Endothelial cell (in vitro differentiated cells): ENCODE data around the gene ATP5F1D. TPM values are rescaled to one million over a fixed set of nuclear protein-coding genes. Genes with fewer than 3 reads are reported as not detected.

Source experiments
- DNase-seq: peaks from one replicate; pipeline ENCODE4 v3.0.0; 2021; ENCODE audit warnings: low spot score
- H3K27ac Mint-ChIP-seq: one replicate; pipeline ENCODE4 v1.8.0; 2021; ENCODE audit warnings: mixed read lengths, inconsistent platforms; ENCODE audit not compliant: unreplicated experiment
- H3K27me3 Mint-ChIP-seq: one replicate; pipeline ENCODE4 v1.8.0; 2021; ENCODE audit warnings: mild to moderate bottlenecking, moderate library complexity, mixed read lengths, inconsistent platforms; ENCODE audit not compliant: unreplicated experiment
- H3K36me3 Mint-ChIP-seq: one replicate; pipeline ENCODE4 v1.8.0; 2021; ENCODE audit warnings: mild to moderate bottlenecking, low read depth, mixed read lengths, inconsistent platforms; ENCODE audit not compliant: unreplicated experiment
- H3K4me1 Mint-ChIP-seq: one replicate; pipeline ENCODE4 v1.8.0; 2021; ENCODE audit warnings: mild to moderate bottlenecking, mixed read lengths, inconsistent platforms; ENCODE audit not compliant: unreplicated experiment
- H3K4me3 Mint-ChIP-seq: one replicate; pipeline ENCODE4 v1.8.0; 2021; ENCODE audit warnings: mild to moderate bottlenecking, mixed read lengths, inconsistent platforms; ENCODE audit not compliant: unreplicated experiment
- H3K9me3 Mint-ChIP-seq: one replicate; pipeline ENCODE4 v1.8.0; 2021; ENCODE audit warnings: mixed read lengths, inconsistent platforms; ENCODE audit not compliant: unreplicated experiment
- total RNA-seq: library from RNA; stranded (reverse); fragmentation: NEBNext Ultra II Directional; extraction: Animal tissue kit (Norgen Biotek cat#: 25700); gene quantifications from one replicate; pipeline ENCODE4 v1.2.1, GENCODE V29; 2021; ENCODE audit not compliant: unreplicated experiment
- TF ChIP-seq, protein P1 (sequence below): fragments of 200-600 bp; sonication (generic); IDR thresholded peaks from one replicate; pipeline ENCODE4 v1.5.0; 2021; ENCODE audit warnings: antibody characterized with exemption; ENCODE audit not compliant: unreplicated experiment

Gene ATP5F1D
- total RNA-seq, 1 donor from 2014 or later, result 175 TPM

DNA sequence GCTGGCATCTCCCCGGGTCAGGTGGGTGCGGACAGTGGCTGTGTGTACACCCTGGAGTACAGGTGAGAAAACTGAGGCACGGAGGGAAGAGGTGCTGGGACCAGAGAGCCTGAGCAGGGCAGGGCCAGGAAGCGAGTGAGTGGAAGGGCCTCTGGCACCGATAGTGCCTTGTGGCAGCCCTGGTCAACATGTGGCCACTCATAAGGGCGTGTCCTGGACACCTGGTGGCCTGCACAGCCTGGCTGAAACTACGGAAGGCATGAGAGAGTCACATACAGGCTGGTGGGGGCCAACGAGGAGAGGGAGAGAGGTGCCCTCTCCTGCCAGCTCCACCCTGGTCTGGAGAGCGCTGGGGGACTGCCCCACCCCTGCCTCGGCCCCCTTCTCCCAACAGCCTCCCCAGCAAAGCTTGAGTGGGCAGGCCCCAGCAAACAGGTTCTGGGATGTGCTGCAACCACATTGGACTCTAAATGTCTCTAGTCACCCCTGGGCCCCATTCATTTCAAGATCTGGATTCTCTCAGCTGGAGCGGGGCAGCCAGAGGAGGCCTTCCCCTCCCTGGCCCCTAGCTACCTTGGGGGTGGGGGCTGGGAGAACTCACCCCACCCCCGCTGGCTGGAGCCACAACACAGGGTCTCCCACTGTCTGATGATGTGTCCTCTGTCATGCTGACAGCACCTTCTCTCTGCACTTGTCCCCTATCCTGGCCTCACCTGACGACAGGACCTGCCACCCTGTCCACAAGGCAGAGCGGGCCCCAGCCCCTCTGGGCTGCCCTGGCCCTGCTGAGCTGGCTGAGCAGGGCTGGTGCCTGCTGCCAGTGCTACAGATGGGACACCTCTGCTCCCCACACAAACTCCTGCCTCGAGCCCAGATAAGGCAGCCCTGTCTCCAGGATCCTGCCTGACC, 9.6 kb upstream of the ATP5F1D start:
- TF ChIP-seq, protein P1, sequence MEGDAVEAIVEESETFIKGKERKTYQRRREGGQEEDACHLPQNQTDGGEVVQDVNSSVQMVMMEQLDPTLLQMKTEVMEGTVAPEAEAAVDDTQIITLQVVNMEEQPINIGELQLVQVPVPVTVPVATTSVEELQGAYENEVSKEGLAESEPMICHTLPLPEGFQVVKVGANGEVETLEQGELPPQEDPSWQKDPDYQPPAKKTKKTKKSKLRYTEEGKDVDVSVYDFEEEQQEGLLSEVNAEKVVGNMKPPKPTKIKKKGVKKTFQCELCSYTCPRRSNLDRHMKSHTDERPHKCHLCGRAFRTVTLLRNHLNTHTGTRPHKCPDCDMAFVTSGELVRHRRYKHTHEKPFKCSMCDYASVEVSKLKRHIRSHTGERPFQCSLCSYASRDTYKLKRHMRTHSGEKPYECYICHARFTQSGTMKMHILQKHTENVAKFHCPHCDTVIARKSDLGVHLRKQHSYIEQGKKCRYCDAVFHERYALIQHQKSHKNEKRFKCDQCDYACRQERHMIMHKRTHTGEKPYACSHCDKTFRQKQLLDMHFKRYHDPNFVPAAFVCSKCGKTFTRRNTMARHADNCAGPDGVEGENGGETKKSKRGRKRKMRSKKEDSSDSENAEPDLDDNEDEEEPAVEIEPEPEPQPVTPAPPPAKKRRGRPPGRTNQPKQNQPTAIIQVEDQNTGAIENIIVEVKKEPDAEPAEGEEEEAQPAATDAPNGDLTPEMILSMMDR, result no peak
- Mint-ChIP-seq H3K36me3 (peaks cover 4% of the 10 kb centered on the region), H3K27ac (no peak overlapping the region), H3K4me1 (no peaks in the 10 kb centered on the region), H3K9me3 (no peaks in the 10 kb centered on the region), H3K27me3 (peaks cover 2% of the 10 kb centered on the region), H3K4me3 (peak overlapping the region; percentile 51)
- DNase-seq, result no peak

DNA sequence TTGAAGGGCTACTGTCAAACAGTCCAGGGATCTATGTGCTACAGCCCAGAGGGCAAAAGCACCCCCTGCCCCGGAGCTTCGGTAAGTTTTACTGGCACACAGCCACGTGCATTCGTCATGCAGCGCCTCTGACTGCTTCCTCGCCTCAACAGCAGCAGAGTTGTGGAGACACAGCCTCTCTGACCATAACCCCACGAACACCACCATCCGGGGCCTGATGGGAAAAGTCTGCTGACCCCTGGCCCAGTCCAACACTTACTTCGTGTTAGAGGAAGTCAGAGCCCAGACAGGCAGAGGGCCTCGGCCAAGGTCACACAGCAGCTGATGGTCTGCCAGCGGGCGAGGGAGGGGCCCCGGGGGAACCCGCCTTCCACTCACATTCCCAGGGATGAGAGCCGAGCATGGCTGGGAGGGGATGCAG, 8.9 kb upstream of the ATP5F1D start:
- DNase-seq, result no peak
- Mint-ChIP-seq H3K4me1 (no peaks in the 10 kb centered on the region), H3K4me3 (peak overlapping the region; percentile 51), H3K27me3 (peaks cover 2% of the 10 kb centered on the region), H3K27ac (no peak overlapping the region), H3K36me3 (peaks cover 4% of the 10 kb centered on the region), H3K9me3 (no peaks in the 10 kb centered on the region)
- TF ChIP-seq, protein P1, result no peak

DNA sequence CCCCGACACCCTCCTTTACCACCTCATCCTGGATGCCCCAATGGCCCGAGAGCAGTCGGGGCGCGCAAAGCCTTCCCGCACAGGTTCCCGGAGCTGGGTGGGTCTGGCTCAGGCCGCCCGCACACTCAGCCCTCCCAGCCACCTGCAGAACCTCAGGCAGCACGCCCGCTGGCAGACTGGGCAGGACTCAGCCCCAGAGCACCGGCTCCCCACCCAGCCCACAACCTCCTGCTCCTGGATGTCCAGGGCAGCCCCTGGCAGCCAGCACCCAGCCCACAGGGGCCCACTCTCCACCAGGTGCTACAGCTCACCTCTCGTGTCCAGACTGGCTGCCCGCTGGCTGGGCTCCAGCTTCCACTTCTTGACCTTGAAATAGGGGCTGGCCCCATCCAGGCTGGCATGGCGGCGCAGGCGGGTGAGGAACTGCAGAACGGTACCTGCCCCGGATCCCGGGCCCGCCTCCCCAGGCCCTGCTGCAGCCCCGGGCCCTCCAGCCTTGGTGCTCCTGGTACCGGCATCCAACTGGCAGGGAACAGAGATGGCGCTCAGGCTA, 8.4 kb upstream of the ATP5F1D start:
- H3K27ac Mint-ChIP-seq, result no peak overlapping the region
- DNase-seq, result no peak
- H3K36me3 Mint-ChIP-seq, result peaks cover 1% of the 10 kb centered on the region
- H3K27me3 Mint-ChIP-seq, result peaks cover 2% of the 10 kb centered on the region
- H3K4me1 Mint-ChIP-seq, result no peaks in the 10 kb centered on the region
- TF ChIP-seq, protein P1, result no peak
- no peaks in the 10 kb centered on the region for H3K9me3 Mint-ChIP-seq
- H3K4me3 Mint-ChIP-seq, result no peak overlapping the region

DNA sequence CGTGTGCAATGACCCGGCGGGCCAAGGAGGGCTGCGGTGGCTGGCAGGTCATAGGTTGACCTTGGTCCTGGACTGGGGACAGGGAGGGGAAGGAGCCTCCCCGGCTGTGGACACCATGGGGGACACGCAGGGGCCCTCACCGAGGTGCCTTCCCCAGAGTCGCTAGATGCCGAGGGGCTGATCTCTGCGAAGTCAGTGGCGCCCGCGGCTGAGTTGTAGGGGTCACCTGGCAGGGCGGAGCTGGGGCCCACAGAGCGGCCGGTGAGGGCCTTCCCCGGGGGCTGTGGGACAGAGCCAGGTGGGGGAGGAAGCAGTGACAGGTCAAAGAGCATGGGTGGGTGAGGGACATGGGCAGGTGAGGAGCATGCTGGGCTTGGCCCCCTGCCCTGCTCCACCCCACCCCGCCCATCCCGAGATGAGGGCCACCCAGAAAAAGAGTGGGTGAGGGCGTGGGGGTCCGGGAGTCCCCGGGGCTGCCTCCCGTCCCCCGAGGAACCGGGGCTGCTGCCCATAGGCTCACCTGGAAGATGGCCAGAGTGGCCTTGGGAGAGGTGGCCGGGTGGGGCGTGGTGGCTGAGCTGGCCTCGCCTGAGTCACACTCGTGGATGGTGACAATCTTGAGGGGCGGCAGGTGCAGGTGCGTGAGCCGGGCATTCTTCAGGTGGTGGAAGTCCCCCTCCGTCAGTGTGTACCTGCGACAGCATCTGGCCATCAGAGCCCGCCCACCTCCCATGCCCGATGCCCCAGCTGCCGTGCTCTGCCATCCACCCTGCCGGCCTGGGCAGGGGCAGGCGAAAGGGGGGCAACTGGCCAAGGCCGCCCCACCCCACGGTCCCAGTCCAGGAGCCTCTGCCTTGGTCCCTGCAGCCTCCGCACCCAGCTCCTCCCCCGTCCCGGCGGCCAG, 7.2 kb upstream of the ATP5F1D start:
- Mint-ChIP-seq H3K4me3 (no peak overlapping the region), H3K9me3 (no peaks in the 10 kb centered on the region), H3K27me3 (peaks cover 11% of the 10 kb centered on the region), H3K36me3 (no peaks in the 10 kb centered on the region), H3K27ac (no peak overlapping the region), H3K4me1 (no peaks in the 10 kb centered on the region)
- TF ChIP-seq, protein P1, result no peak
- no peak for DNase-seq
